VCaP (cell line): ENCODE data around the gene ZFAND2A.

Experiments used
- H3K27ac ChIP-seq: fragments of 450-650 bp; 2 replicates; pipeline ENCODE4 v1.5.1; 2017
- TF ChIP-seq, protein P1 (sequence below): fragments of 450-650 bp; conservative IDR thresholded peaks from 2 replicates; pipeline ENCODE4 v1.5.1; 2017; ENCODE audit warnings: mild to moderate bottlenecking, moderate library complexity

The ZFAND2A gene

GRCh38 chr7:1109581-1110310 lies 50.2 kb downstream of the ZFAND2A start:
- TF ChIP-seq, protein P1, sequence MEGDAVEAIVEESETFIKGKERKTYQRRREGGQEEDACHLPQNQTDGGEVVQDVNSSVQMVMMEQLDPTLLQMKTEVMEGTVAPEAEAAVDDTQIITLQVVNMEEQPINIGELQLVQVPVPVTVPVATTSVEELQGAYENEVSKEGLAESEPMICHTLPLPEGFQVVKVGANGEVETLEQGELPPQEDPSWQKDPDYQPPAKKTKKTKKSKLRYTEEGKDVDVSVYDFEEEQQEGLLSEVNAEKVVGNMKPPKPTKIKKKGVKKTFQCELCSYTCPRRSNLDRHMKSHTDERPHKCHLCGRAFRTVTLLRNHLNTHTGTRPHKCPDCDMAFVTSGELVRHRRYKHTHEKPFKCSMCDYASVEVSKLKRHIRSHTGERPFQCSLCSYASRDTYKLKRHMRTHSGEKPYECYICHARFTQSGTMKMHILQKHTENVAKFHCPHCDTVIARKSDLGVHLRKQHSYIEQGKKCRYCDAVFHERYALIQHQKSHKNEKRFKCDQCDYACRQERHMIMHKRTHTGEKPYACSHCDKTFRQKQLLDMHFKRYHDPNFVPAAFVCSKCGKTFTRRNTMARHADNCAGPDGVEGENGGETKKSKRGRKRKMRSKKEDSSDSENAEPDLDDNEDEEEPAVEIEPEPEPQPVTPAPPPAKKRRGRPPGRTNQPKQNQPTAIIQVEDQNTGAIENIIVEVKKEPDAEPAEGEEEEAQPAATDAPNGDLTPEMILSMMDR: no peak
- H3K27ac ChIP-seq: no peak overlapping the region

GRCh38 chr7:1108264-1108920 lies 51.6 kb downstream of the ZFAND2A start:
- TF ChIP-seq, protein P1: no peak
- no peak overlapping the region for H3K27ac ChIP-seq

GRCh38 chr7:1106793-1107421 lies 53.1 kb downstream of the ZFAND2A start:
- TF ChIP-seq, protein P1: no peak

GRCh38 chr7:1106063-1106792 lies 53.8 kb downstream of the ZFAND2A start:
- TF ChIP-seq, protein P1: no peak
- H3K27ac ChIP-seq: no peak overlapping the region

More at GRCh38 chr7:1106793-1107421, 53.1 kb downstream of the ZFAND2A start:
- no peak overlapping the region for H3K27ac ChIP-seq

DNA sequence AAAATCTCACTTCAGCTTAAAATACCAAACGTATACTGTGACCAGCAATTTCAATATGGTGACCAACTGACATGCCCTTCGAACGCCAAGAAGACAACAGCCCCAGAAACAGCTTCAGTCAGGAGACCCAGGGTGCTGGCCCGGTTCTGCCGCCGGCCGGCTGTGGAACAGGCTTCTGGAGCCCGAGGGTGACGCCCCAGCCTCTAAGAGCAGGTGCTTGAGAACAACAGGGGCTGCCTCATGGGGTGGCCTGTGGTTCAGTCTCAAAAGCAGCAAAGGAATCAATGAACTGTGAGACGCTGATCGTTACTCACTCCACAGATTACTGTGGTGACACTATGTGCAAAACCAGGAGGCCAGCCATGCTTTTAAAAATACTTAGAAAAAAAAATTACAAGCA lies 54.8 kb downstream of the ZFAND2A start:
- TF ChIP-seq, protein P1: no peak

GRCh38 chr7:1104516-1105179 lies 55.3 kb downstream of the ZFAND2A start:
- TF ChIP-seq, protein P1: no peak
- H3K27ac ChIP-seq: no peak overlapping the region

More for the DNA sequence above, 54.8 kb downstream of the ZFAND2A start:
- H3K27ac ChIP-seq: no peak overlapping the region
